Esophagus squamous epithelium (tissue), 5 donors: ENCODE measurements around the gene ISYNA1. TPM values are rescaled to one million over a fixed set of nuclear protein-coding genes. Genes with fewer than 3 reads are reported as not detected.

ENCODE experiments used
- DNase-seq: peaks from one replicate; lab custom pipeline; 2025; lab: John Stamatoyannopoulos, UW
- H3K27ac ChIP-seq, 4 donors: fragments of 200-600 bp; sonication (generic); one replicate each; pipeline ENCODE4 v1.5.1; 2016 to 2019; ENCODE audit warnings: mild to moderate bottlenecking in 1 of 4
- H3K27me3 ChIP-seq, 4 donors: fragments of 200-600 bp; sonication (generic); 1 replicate in 3 of 4; 2 replicates in 1 of 4; pipeline versions ENCODE4 v1.5.1 to v1.6.0; 2017 to 2021; ENCODE audit warnings: antibody characterized with exemption in 1 of 4
- H3K36me3 ChIP-seq, 3 donors: fragments of 200-600 bp; sonication (generic); one replicate each; pipeline ENCODE4 v1.5.1; 2016 to 2019
- H3K4me1 ChIP-seq, 3 donors: fragments of 200-600 bp; sonication (generic); one replicate each; pipeline ENCODE4 v1.5.1; 2017 to 2019
- H3K4me3 ChIP-seq, 4 donors: fragments of 200-600 bp; sonication (generic); 1 replicate in 3 of 4; 2 replicates in 1 of 4; pipeline ENCODE4 v1.5.1; 2016 to 2019; ENCODE audit warnings: mild to moderate bottlenecking in 2 of 4, moderate library complexity in 1 of 4
- H3K9me3 ChIP-seq, 3 donors: fragments of 200-600 bp; sonication (generic); one replicate each; pipeline ENCODE4 v1.5.1; 2016 to 2019
- CTCF ChIP-seq, 6 experiments: fragments of 450-650 bp in 4 of 6; fragments of 200-600 bp in 2 of 6; sonication (generic) in 2 of 6; IDR thresholded peaks; one replicate each; pipeline ENCODE4 v1.5.1; 2016 to 2019; ENCODE audit warnings: antibody characterized with exemption in 6 of 6, mild to moderate bottlenecking in 4 of 6, moderate library complexity in 4 of 6
- POLR2A ChIP-seq, 4 donors: fragments of 450-650 bp; IDR thresholded peaks; one replicate each; pipeline ENCODE4 v1.6.1; 2017; ENCODE audit warnings: antibody characterized with exemption in 4 of 4, mild to moderate bottlenecking in 4 of 4, moderate library complexity in 3 of 4
- WGBS, 2 donors: methylation state at CpG; one replicate each; pipeline ENCODE4 v1.1.5; 2018; 5-methylcytosine and 5-hydroxymethylcytosine counted together
- intact Hi-C: fragments of 100-400 bp; cut with DNase I; formaldehyde crosslinking; loops from one replicate; pipeline ENCODE4 v1.15.0; 2022
- total RNA-seq, 4 donors: library from RNA; depleted of rRNA; stranded (reverse); fragments of >200 nt; gene quantifications; one replicate each; pipeline ENCODE4 v1.1.0, GENCODE V29; 2016
- donor health status: DM: yes; HTN: yes; CAD: no.

ISYNA1 gene
- total RNA-seq, 4 donors from 2014 or later, result 8.1 to 24.4 (median 14.4) TPM

GRCh38 chr19:18424122-18424889, 13.6 kb downstream of the ISYNA1 start:
- no peak overlapping the region for H3K4me3 ChIP-seq
- TF ChIP-seq CTCF (IDR thresholded peaks at IDR 0.05), result no peak
- no peak for TF ChIP-seq POLR2A (IDR thresholded peaks at IDR 0.05)
- H3K27ac ChIP-seq, result peak overlapping the region in 2 of 4 donors; percentile 67 to 81
- 70 to 74% methylated on average over 10 to 14 of the region's 22 CpGs for WGBS, 2 donors
- H3K27me3 ChIP-seq, result no peaks in the 10 kb centered on the region
- intact Hi-C loops, result no loop called here
- H3K9me3 ChIP-seq, result no peaks in the 10 kb centered on the region
- peaks cover 33 to 95% (median 51%) of the 10 kb centered on the region in 3 donors for H3K4me1 ChIP-seq
- DNase-seq, result no peak
- peaks cover 0 to 6% (median 0%) of the 10 kb centered on the region in 3 donors for H3K36me3 ChIP-seq

- no peaks in the 10 kb centered on the region for H3K9me3 ChIP-seq
- peaks cover 36 to 93% (median 48%) of the 10 kb centered on the region in 3 donors for H3K4me1 ChIP-seq
- H3K4me3 ChIP-seq, result no peak overlapping the region
- H3K27ac ChIP-seq, result peak overlapping the region in 2 of 4 donors; percentile 67 to 81
- intact Hi-C loops, result no loop called here
- no peak for TF ChIP-seq CTCF (IDR thresholded peaks at IDR 0.05)
- TF ChIP-seq POLR2A (IDR thresholded peaks at IDR 0.05), result no peak
- H3K36me3 ChIP-seq, result peaks cover 0 to 6% (median 0%) of the 10 kb centered on the region in 3 donors
- WGBS, 2 donors, result 69 to 74% methylated on average over 6 to 12 of the region's 21 CpGs
- H3K27me3 ChIP-seq, result no peaks in the 10 kb centered on the region
- no peak for DNase-seq
These were observed 14.5 kb downstream of the ISYNA1 start for GRCh38 chr19:18423258-18424020.

- Histone ChIP-seq H3K4me1 (peaks cover 44 to 95% (median 56%) of the 10 kb centered on the region in 3 donors), H3K27me3 (peaks cover 0 to 8% (median 0%) of the 10 kb centered on the region in 4 donors), H3K36me3 (no peaks in the 10 kb centered on the region), H3K9me3 (no peaks in the 10 kb centered on the region), H3K27ac (peak overlapping the region in 2 of 4 donors; percentile 67 to 81), H3K4me3 (no peak overlapping the region)
- 41 to 100% methylated on average over 2 to 5 of the region's 14 CpGs for WGBS, 2 donors
- TF ChIP-seq CTCF (IDR thresholded peaks at IDR 0.05) (no peak), POLR2A (IDR thresholded peaks at IDR 0.05) (no peak)
- intact Hi-C loops, result no loop called here
- DNase-seq, result no peak
These were observed 15.3 kb downstream of the ISYNA1 start for GRCh38 chr19:18422530-18423191.

- no peak for DNase-seq
- WGBS, 2 donors, result 63 to 79% methylated on average over 6 to 9 of the region's 12 CpGs
- Histone ChIP-seq H3K36me3 (no peaks in the 10 kb centered on the region), H3K9me3 (no peaks in the 10 kb centered on the region), H3K4me3 (peak overlapping the region in 1 of 4 donors; percentile 90), H3K4me1 (peaks cover 48 to 95% (median 64%) of the 10 kb centered on the region in 3 donors), H3K27me3 (peaks cover 0 to 20% (median 0%) of the 10 kb centered on the region in 4 donors), H3K27ac (peak overlapping the region in 2 of 4 donors; percentile 94)
- intact Hi-C loops, result no loop called here
- TF ChIP-seq CTCF (IDR thresholded peaks at IDR 0.05) (no peak), POLR2A (IDR thresholded peaks at IDR 0.05) (no peak)
These were observed 16.5 kb downstream of the ISYNA1 start for GRCh38 chr19:18421371-18421959.
